Tibial nerve (tissue), 3 donors: Measurements from ENCODE around the gene MTHFD1L.

Experiments used
- POLR2A ChIP-seq, 2 donors: fragments of 450-650 bp; IDR thresholded peaks; one replicate each; pipeline ENCODE4 v1.6.1; 2017; ENCODE audit warnings: antibody characterized with exemption in 2 of 2, mild to moderate bottlenecking in 2 of 2, moderate library complexity in 2 of 2
- TF ChIP-seq, protein P1 (sequence below), 5 experiments: fragments of 200-600 bp in 3 of 5; fragments of 450-650 bp in 2 of 5; sonication (generic) in 3 of 5; IDR thresholded peaks; one replicate each; pipeline ENCODE4 v1.5.1; 2016 to 2019; ENCODE audit warnings: antibody characterized with exemption in 5 of 5, mild to moderate bottlenecking in 3 of 5, moderate library complexity in 2 of 5

DNA sequence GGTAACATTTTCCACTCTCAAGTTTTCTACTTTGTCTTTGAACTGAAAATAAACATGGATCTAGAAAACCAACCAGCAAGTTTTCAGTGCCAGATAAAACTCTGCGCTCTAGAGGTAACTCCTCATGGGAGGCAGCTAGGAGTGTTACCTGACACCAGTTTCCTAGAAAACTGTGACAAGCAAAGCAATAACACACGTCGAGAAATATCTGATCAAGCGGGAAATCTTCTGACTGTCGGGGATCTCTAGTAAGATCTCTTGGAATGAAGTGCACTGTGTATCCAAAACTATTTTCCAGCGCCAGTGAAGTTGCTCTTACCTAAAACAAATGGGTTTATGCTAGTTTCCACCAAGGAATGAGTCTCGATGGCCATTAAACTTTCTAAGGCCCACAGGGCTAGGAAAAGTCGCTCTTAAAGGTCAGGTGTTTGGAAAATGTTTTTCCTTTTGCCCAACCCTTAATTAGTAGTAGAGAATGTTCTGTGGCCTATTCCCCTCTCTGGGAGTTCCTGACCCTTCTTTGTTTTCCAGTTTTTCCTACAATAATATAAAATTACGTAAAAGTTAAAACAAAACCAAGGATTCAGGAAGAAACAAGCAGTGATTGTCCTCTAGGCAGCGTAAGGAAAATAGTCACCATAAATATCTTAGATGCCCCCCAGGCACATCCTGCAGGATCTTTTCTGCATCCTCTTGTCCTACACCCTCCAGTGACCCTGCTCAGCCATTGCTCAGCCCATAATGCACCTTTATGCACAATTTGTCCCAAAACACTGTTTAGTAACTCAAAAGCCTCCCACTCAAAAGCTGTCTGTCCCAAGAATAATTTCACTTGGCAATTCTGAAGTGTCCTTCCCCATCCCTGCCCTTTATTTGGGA, 236.6 kb downstream of the MTHFD1L start:
- TF ChIP-seq POLR2A (IDR thresholded peaks at IDR 0.05) = no peak
- TF ChIP-seq, protein P1, sequence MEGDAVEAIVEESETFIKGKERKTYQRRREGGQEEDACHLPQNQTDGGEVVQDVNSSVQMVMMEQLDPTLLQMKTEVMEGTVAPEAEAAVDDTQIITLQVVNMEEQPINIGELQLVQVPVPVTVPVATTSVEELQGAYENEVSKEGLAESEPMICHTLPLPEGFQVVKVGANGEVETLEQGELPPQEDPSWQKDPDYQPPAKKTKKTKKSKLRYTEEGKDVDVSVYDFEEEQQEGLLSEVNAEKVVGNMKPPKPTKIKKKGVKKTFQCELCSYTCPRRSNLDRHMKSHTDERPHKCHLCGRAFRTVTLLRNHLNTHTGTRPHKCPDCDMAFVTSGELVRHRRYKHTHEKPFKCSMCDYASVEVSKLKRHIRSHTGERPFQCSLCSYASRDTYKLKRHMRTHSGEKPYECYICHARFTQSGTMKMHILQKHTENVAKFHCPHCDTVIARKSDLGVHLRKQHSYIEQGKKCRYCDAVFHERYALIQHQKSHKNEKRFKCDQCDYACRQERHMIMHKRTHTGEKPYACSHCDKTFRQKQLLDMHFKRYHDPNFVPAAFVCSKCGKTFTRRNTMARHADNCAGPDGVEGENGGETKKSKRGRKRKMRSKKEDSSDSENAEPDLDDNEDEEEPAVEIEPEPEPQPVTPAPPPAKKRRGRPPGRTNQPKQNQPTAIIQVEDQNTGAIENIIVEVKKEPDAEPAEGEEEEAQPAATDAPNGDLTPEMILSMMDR (IDR thresholded peaks at IDR 0.05) = no peak
